HEK293T (cell line): ENCODE data around the gene KAT2A.

Source experiments
- ARNT ChIP-seq: fragments of 450-650 bp; IDR thresholded peaks from 2 replicates; pipeline ENCODE4 v1.6.1; 2017; ENCODE audit warnings: mild to moderate bottlenecking
- BHLHE40 ChIP-seq: fragments of 450-650 bp; IDR thresholded peaks from 2 replicates; pipeline ENCODE4 v1.6.1; 2016; ENCODE audit warnings: mild to moderate bottlenecking, moderate library complexity, borderline replicate concordance
- ELF4 ChIP-seq: fragments of 450-650 bp; IDR thresholded peaks from 2 replicates; pipeline ENCODE4 v1.6.1; 2017; ENCODE audit warnings: antibody characterized with exemption
- FOXA1 ChIP-seq: fragments of 450-650 bp; IDR thresholded peaks from 2 replicates; pipeline ENCODE4 v1.6.1; 2016; ENCODE audit warnings: mild to moderate bottlenecking
- FOXK2 ChIP-seq: fragments of 450-650 bp; IDR thresholded peaks from 2 replicates; pipeline ENCODE4 v1.6.1; 2016; ENCODE audit warnings: mild to moderate bottlenecking
- FOXM1 ChIP-seq: fragments of 450-650 bp; IDR thresholded peaks from 2 replicates; pipeline ENCODE4 v1.6.1; 2017; ENCODE audit warnings: mild to moderate bottlenecking, borderline replicate concordance
- HDGF ChIP-seq: fragments of 450-650 bp; IDR thresholded peaks from 2 replicates; pipeline ENCODE4 v1.6.1; 2017; ENCODE audit warnings: antibody characterized with exemption, borderline replicate concordance
- L3MBTL2 ChIP-seq: fragments of 450-650 bp; conservative IDR thresholded peaks from 2 replicates; pipeline ENCODE4 v1.6.1; 2016; ENCODE audit warnings: mild to moderate bottlenecking
- LEF1 ChIP-seq: fragments of 450-650 bp; IDR thresholded peaks from 2 replicates; pipeline ENCODE4 v1.6.1; 2017; ENCODE audit warnings: mild to moderate bottlenecking, borderline replicate concordance
- PKNOX1 ChIP-seq: fragments of 450-650 bp; IDR thresholded peaks from 2 replicates; pipeline ENCODE4 v1.6.1; 2016
- SP1 ChIP-seq: fragments of 450-650 bp; IDR thresholded peaks from 2 replicates; pipeline ENCODE4 v1.6.1; 2017
- SUZ12 ChIP-seq: fragments of 450-650 bp; IDR thresholded peaks from 2 replicates; pipeline ENCODE4 v1.6.1; 2016; ENCODE audit warnings: mild to moderate bottlenecking
- TARDBP ChIP-seq: fragments of 450-650 bp; IDR thresholded peaks from 2 replicates; pipeline ENCODE4 v1.6.1; 2016
- ZNF384 ChIP-seq: fragments of 450-650 bp; IDR thresholded peaks from 2 replicates; pipeline ENCODE4 v1.6.1; 2016

DNA sequence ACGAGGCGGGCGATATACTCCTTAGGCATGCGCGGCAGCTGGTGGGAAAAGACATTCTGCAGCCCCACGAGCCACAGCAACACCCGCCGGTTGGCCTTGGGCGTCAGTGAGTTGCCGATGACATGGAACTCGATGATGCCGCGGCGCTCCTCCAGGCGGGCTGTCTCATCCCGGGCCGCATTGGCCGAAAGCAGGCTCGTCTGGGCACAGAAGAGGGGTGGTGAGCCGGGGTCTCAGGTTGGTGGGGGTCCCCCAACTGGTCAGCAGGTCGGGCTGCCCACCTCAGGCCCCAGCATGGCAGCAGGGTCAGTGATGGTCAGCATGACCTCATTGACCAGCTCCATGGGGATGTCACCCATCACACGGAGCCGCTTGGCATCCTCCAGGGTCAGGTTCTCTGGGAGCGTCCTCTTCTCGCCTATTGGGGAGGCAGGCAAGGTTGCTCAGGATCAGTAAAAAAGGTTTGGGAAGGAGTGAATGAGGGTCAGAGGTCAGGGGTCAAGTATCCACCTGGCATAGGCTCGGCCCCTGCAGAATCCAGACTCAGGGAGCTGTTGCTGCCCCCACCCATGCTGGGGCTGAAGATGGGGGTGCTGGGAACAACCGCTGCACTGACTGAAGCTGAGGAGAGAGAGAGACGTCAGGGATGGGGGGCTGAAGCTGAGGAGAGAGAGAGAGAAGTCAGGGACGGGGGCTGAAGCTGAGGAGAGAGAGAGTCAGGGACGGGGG is 3.6 kb downstream of the KAT2A start:
- TF ChIP-seq L3MBTL2, result no peak
- no peak for TF ChIP-seq ARNT
- no peak for TF ChIP-seq TARDBP
- TF ChIP-seq SP1, result no peak
- TF ChIP-seq PKNOX1, result no peak
- TF ChIP-seq FOXM1, result no peak
- TF ChIP-seq FOXA1, result no peak
- no peak for TF ChIP-seq HDGF
- no peak for TF ChIP-seq ELF4
- no peak for TF ChIP-seq FOXK2
- TF ChIP-seq BHLHE40, result no peak
- TF ChIP-seq SUZ12, result no peak
- TF ChIP-seq LEF1, result no peak
- TF ChIP-seq ZNF384, result no peak
